PFSK-1 (cell line): ENCODE results near the gene HCN2.

Experiments used
- FOXP2 ChIP-seq: optimal IDR thresholded peaks from 2 replicates; pipeline ENCODE3; 2011; ENCODE audit warnings: borderline replicate concordance, control low read depth, inconsistent platforms; ENCODE audit not compliant: insufficient read depth; ENCODE audit errors: extremely low read length, extremely low read depth
- POLR2AphosphoS5 ChIP-seq: IDR thresholded peaks from 2 replicates; pipeline ENCODE4 v1.6.1; 2012; ENCODE audit warnings: low read depth, mild to moderate bottlenecking, control low read depth, low read length, moderate library complexity
- SIN3A ChIP-seq: IDR thresholded peaks from 2 replicates; pipeline ENCODE4 v1.6.1; 2012; ENCODE audit warnings: mild to moderate bottlenecking, low read length, moderate library complexity, borderline replicate concordance; ENCODE audit not compliant: insufficient read depth
- TAF1 ChIP-seq: IDR thresholded peaks from 2 replicates; pipeline ENCODE4 v1.6.1; 2012; ENCODE audit warnings: low read length, control low read depth, borderline replicate concordance; ENCODE audit not compliant: insufficient read depth
- TF ChIP-seq, protein P1 (sequence below), 2 experiments: IDR thresholded peaks; 2 replicates each; pipeline versions ENCODE4 v1.6.1 to v1.8.0; 2011 to 2012; ENCODE audit warnings: low read depth in 2 of 2, low read length in 2 of 2, control low read depth in 1 of 2, inconsistent platforms in 1 of 2, mild to moderate bottlenecking in 1 of 2, moderate library complexity in 1 of 2; ENCODE audit not compliant: insufficient read depth in 1 of 2

Gene HCN2

DNA sequence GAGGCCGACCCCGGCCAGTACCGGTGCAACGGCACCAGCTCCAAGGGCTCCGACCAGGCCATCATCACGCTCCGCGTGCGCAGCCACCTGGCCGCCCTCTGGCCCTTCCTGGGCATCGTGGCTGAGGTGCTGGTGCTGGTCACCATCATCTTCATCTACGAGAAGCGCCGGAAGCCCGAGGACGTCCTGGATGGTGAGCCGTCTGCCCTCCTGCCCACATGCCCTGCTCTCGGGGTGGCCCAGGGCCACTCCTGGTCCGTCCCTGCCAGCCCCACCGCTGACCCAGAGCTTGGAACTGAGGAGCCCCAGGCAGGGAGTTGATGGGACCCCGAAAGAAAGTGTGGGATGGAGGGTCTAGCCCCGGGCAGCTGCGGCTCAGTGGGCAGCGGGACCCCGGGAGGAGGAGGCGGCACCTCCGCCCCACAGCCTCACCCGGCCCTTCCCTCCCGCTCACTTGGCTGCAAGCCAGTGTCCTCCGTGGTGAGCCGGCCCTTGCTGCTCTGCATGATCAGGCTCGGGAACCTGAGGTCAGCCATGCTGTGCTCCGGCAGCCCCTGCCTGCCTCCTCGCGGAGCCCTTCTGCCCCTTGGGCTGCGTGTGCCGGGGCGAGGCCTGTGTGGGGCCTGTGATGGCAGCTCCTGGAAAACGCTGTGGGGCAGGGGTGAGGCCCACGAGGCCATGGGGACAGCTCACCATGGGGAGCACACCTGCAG is 8.1 kb upstream of the HCN2 start:
- TF ChIP-seq TAF1 = no peak
- no peak for TF ChIP-seq SIN3A
- TF ChIP-seq POLR2AphosphoS5 = no peak
- no peak for TF ChIP-seq FOXP2
- TF ChIP-seq, protein P1, sequence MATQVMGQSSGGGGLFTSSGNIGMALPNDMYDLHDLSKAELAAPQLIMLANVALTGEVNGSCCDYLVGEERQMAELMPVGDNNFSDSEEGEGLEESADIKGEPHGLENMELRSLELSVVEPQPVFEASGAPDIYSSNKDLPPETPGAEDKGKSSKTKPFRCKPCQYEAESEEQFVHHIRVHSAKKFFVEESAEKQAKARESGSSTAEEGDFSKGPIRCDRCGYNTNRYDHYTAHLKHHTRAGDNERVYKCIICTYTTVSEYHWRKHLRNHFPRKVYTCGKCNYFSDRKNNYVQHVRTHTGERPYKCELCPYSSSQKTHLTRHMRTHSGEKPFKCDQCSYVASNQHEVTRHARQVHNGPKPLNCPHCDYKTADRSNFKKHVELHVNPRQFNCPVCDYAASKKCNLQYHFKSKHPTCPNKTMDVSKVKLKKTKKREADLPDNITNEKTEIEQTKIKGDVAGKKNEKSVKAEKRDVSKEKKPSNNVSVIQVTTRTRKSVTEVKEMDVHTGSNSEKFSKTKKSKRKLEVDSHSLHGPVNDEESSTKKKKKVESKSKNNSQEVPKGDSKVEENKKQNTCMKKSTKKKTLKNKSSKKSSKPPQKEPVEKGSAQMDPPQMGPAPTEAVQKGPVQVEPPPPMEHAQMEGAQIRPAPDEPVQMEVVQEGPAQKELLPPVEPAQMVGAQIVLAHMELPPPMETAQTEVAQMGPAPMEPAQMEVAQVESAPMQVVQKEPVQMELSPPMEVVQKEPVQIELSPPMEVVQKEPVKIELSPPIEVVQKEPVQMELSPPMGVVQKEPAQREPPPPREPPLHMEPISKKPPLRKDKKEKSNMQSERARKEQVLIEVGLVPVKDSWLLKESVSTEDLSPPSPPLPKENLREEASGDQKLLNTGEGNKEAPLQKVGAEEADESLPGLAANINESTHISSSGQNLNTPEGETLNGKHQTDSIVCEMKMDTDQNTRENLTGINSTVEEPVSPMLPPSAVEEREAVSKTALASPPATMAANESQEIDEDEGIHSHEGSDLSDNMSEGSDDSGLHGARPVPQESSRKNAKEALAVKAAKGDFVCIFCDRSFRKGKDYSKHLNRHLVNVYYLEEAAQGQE (IDR thresholded peaks at IDR 0.05; ENCODE audit: insufficient read depth in 1 of 2, low read depth in 2 of 2, low read length in 2 of 2) = no peak

DNA sequence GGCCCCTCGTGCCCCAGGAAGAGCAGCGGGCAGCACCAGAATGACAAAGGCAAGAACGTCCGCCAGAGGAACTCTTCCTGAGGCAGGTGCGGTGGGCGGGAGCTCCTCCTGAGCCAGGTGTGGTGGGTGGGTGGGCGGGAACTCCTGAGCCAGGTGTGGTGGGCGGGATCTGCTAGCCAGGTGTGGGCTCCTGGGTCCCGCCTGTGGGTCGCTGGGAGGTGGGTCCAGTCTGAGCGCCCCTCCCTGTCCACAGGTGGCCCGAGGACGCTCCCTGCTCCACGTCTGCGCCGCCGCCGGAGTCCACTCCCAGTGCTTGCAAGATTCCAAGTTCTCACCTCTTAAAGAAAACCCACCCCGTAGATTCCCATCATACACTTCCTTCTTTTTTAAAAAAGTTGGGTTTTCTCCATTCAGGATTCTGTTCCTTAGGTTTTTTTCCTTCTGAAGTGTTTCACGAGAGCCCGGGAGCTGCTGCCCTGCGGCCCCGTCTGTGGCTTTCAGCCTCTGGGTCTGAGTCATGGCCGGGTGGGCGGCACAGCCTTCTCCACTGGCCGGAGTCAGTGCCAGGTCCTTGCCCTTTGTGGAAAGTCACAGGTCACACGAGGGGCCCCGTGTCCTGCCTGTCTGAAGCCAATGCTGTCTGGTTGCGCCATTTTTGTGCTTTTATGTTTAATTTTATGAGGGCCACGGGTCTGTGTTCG is 7.0 kb upstream of the HCN2 start:
- TF ChIP-seq FOXP2 (no peak), POLR2AphosphoS5 (no peak), TAF1 (no peak), SIN3A (no peak)
- TF ChIP-seq, protein P1 (IDR thresholded peaks at IDR 0.05; ENCODE audit: insufficient read depth in 1 of 2, low read depth in 2 of 2, low read length in 2 of 2) = no peak

DNA sequence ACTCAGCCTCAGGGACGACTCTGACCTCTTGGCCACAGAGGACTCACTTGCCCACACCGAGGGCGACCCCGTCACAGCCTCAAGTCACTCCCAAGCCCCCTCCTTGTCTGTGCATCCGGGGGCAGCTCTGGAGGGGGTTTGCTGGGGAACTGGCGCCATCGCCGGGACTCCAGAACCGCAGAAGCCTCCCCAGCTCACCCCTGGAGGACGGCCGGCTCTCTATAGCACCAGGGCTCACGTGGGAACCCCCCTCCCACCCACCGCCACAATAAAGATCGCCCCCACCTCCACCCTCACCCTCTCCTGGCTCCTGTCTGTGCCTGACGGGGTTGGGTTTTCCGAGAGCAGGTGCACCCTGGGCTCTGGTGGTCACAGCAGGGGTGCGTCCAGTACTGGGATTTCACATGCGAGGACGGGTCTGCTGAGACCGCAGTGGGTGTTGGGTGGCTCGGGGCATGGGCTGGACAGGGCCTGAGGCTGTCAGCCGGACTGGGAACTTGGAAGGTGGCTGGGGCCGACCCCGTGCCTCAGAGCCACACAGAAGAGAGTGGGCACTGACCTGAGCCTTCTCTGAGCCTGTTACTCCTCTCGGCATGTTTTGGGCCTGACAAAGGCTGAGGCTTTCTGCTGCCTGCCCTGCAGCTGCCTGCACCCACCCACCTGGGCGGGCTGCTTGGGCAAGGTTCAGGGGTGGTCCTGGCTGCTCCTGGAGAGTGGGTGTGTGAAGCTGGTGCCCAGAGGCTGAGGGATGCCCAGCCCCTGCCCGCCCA is 6.3 kb upstream of the HCN2 start:
- TF ChIP-seq TAF1 (no peak), POLR2AphosphoS5 (no peak), FOXP2 (no peak), SIN3A (no peak)
- TF ChIP-seq, protein P1 (IDR thresholded peaks at IDR 0.05; ENCODE audit: insufficient read depth in 1 of 2, low read depth in 2 of 2, low read length in 2 of 2) = no peak

DNA sequence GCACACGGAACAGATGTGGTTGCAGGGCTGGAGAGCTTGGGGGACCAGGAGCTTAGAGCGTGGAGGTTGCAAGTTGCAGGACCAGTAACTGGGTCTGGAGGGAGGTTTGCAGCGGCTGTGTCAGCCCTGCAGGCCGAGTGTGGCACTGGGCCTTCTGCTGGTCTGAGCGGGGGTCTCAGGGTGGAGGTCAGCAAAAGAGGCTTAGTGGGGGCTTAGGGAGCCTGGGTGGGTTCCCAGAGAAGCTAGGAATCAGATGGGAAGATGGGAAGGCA is 5.8 kb upstream of the HCN2 start:
- TF ChIP-seq, protein P1 (IDR thresholded peaks at IDR 0.05; ENCODE audit: insufficient read depth in 1 of 2, low read depth in 2 of 2, low read length in 2 of 2) = no peak
- TF ChIP-seq FOXP2 = no peak
- TF ChIP-seq SIN3A = no peak
- no peak for TF ChIP-seq POLR2AphosphoS5
- no peak for TF ChIP-seq TAF1
